NCI-H748 (cell line): ENCODE data around the gene MPHOSPH9.

Source experiments
- DNase-seq: peaks from one replicate; lab custom pipeline; 2025; ENCODE audit not compliant: unreplicated experiment; lab: John Stamatoyannopoulos, UW

MPHOSPH9 gene

DNA sequence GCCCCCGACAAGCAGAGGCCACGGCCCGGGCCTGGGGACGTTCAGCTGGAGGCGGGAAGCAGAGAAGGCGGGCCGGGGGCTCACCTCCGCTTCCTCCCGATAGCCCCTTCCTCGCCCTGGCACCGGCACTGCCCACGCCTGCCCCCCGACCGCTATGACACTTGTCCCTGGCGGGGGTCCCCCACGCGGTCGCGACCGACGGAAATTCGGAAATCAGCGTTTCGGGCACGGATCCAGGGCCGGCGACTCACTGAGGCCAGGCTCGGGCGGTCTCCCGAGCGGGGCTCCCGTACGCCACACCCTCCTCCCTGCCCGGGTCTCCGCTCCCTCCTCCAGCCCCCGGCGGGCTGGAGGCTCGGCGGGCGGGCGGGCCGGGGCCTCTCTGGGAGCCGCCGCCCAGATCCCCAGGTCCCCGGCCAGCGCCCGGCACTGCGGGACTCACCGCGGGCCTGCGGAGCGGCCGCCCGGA lies 82.6 kb downstream of the MPHOSPH9 start:
- peak; percentile 46 for DNase-seq

DNA sequence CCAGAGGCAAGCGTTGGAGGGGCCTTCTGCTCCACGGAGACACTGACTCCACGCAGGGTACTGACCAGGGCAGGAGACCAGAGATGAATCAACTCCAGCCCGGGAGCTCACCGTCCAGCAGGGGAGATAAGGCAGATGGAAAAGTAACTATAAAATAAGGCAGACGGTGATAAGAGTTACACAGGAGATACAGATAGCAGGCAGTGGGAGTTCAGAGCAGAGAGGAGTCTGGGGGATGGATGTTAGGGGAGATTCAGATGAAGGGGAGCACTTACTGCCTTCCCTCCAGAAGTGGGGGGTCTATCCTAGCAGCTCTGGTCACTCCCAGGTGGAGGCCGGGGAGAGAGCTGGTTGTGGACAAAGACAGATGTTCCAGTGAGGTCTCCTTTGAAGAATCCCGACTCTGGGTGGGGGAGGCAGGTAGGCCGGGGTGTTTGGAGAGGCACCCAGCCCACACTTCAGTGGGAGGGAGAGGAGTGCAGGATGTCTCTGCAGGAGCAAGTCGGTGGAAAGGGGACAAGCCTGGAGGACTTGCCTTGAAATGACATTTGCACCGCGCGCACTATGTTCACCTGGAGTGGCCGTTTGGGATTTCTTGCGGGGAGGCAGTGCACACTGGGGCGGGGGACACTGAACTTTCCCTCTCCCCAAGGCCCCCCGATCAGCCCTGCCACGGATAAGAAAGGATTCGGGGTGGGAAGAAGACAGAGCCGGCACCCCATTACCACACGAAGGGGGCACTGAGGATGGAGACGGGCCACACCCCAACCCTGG lies 83.3 kb downstream of the MPHOSPH9 start:
- peak; percentile 23 for DNase-seq

DNA sequence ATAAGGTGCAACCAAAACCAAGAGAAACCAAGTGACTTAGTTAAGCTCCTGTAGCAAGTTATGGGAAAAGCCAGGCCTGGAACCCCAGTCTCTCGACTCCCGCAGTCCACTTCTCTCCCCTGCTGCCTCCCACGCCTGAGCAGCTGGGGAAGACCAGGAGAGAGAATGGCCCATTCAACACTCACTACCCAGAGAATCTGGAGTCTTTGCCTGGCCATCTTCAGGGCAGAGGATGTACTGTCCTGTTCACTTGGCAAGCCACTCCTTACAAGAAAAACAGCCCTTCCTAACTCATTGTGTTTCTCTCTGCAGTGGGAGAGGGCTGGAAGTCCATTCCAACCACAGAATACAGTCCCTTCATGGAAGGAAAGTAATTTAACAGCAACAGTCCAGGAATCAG lies 83.9 kb downstream of the MPHOSPH9 start:
- no peak for DNase-seq

DNA sequence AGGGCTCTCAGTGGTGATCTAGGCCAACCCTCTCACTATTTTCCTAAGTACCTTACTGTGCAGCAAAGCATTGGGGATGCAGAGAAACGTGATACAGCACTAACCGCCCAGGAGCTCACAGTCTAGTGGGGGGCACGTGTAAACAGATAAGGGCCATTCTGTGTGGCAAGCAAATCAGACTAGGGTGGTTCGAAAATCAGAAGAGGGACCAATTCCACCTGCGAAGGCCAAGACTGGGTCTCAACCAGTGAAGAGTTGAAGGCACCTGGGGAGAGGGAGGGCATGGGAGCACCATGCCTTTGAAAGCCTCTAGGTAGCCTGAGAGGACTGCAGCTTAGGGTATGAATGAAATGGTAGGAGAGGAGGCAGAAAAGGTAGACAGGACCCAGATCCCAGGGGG lies 84.3 kb downstream of the MPHOSPH9 start:
- no peak for DNase-seq

DNA sequence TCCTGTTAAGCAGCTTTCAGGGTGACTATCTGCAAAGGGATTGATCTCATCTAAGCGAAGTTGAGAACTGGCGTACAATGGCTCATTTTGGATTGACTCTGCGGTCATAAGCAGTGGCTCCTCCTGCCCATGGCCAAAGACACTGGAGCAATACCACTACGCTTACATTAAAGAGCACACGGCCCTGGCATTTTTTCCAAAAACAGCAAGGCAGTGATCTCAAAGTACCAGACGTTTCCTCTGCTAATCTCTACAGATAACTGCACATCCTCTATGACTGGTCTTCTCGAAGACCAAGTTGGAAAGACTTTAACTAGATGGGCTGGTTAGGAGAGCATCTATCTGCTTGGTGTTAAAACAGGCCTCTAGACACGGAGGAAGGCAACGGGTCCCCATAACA lies 84.7 kb downstream of the MPHOSPH9 start:
- DNase-seq, result no peak

DNA sequence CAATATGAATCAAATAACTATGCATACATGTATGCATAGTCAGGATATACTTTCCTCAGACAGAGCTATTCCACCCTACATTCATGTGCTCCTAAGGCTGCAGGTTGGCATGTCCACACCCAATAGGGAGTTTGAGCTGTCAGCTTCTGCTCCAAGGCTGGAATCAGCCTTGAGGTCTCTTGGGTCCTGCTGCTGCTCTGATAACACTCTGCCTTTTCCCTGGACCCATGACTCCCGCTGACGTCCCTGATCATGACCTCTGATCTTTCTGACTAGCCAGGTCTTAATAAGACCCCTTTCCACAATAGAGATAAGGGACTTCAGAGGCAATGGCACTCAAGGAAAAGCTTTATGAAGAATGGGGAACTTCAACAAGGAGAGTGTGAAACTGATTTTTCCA lies 87.7 kb downstream of the MPHOSPH9 start:
- DNase-seq, result no peak

DNA sequence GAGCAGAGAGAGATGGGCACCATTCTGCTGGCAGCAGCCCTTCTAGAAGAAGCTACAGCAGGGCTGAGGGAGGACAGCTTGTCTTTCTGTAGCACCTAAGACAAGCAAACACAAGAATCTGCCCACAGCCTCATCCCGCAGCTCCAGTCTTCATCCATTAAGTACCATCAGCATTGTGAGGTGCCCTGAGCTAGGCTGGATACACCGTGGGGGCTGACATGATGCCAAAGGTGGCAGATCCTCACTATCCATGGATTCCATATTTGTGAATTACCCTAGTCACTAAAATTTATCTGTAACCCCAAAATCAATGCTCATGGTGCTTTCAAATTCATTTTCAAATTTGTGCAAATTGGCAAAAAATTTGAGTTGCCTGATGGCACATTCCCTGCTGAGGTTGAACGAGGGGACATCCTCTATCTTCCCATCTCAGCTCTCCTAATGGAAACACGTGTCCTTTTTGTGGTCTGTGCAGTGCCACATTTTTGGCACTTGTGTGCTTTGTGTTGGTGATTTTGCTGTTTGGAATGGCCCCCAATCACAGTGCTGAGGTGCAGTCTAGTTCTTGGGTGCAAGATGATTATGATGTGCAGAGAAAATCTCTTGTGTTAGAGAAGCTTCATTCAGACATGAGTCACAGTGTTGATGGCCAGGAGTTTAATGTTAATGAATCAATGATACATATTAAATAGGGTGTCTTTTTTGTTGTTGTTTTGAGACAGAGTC lies 89.0 kb downstream of the MPHOSPH9 start:
- no peak for DNase-seq

DNA sequence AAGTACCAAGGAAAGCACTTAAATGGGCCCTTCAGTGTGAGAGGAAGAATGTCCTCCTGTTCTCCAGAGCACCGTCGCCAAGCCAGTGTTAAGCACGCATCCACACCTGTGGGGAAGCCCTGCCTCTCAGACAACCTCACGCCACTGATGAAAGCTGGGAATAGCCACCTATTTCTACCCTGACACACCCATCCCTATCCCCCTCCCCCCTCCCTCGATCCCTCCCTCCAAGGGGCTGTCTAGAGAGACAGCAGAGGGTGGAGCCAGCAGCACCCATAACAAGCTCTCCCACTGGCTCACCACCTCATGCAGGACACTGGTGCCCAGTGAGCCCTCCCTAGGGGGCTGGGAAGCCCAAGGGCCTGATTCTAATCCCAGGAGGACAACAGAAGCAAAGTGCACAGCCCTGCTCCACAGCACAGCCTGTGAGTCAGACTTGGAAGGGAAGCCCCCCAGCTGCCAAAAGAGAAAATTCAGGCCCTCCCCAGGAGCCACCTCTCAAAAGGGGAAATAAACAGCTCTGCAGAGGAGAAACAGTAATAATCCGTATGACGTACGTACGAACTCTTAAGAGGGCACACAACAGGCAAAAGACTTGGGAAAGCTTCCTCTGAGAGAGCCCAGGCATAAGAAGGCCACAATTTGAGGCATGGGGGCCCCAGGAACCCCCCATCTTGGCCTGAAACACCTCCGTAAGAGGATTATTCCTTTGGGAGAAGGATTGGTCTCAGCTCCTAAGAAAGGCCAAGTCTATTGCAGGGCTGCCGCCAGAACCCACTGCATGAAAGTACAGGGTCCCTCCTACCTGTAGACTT lies 89.8 kb downstream of the MPHOSPH9 start:
- DNase-seq, result peak; percentile 63

DNA sequence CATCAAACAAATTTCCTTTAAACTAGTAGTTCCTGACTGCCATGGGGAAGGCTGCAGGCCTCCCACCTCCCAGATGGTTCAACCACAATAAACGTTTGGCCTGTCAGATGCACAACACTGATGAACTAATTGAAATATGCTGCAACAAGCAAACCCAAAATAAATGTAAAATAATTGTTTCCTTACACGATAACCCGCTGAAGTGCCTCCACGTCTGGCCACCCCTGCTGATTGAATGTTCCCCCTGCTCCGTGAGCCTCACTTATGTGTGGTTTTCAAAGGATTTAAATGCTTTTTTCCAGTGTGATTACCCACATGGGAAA lies 90.5 kb downstream of the MPHOSPH9 start:
- DNase-seq, result no peak

DNA sequence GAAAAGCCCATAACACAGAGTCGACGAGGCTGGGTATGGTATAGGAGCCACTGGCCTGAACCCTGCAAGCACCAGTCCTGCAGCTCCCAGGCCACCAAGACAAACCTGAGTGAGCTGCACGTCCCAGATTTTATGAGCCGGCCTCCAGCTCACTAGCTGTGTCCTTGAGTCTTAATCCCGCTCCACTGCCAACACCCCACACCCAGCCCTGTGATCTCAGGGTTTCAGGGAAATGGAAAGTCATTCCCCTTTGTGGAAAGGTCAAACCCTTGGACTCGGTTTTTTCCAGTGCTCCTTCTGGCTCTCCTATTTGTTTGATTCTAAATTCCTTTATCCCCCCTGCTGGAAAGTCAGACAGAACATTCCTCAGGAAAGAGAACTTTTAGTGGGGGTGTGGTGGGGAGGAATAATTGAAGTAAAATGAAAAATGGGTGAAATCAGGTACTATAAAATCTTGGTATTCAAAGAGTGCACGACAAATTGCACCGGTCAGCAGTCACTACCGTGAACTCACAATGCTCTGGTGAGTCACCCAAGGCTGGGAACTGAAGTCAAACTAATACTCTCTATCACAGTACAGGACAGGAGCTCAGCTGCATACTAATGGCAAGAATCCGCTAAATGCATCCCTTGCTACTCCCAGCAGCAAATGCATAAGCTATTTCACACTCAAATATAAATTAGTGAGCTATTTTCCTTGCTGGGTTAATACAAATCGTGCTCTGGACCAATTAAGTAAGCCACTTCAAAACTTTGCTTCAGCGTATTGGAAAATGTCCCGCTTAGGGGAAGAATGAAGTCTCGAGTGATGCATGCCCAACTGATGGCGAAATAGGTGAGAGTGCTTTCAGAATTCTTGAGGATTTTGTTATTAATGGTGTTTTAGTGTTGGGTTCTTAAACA lies 91.1 kb downstream of the MPHOSPH9 start:
- DNase-seq, result no peak

DNA sequence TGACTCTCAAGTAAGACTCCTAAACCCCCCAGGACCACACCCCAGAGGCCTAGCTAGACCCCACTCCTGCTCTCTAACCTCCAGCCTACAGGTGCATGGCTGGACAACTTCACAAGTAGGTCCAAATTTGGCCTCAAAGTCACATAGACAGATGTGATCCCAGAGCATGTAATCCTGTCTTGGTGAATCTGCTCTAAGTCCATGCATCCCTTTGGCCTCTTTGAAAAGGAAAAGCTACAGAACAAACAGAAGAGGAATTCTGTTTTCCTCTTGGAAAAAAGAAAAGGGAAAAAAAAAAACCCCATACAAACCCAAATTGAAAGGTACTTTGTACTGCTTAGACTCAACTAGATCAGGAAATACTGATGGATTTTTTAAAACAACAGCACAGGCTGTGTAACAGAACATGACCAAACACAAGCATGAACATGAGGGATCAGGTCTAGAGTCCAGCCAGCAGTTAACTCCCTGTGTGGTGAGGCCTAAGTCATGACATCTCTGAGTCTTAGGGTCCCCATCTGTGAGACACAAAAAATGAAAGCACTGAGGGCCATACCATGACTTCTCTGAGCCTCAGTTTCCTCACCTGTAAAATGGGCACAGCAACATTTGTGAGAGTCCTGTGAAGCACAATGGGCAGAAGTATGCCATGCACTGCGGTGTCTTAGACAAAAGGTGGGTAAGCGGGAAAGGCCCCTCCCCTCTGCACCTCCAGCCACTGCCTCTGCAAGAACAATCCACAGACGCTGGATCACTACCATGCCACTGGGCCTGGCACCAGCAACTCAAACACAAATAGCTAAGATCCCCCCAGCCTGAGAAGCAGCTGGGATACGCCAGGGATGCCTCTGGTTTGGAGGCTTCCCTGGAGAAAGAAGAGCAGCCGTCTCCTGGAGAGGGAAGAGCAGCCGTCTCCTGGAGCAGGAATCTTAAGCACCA lies 92.0 kb downstream of the MPHOSPH9 start:
- DNase-seq, result no peak

DNA sequence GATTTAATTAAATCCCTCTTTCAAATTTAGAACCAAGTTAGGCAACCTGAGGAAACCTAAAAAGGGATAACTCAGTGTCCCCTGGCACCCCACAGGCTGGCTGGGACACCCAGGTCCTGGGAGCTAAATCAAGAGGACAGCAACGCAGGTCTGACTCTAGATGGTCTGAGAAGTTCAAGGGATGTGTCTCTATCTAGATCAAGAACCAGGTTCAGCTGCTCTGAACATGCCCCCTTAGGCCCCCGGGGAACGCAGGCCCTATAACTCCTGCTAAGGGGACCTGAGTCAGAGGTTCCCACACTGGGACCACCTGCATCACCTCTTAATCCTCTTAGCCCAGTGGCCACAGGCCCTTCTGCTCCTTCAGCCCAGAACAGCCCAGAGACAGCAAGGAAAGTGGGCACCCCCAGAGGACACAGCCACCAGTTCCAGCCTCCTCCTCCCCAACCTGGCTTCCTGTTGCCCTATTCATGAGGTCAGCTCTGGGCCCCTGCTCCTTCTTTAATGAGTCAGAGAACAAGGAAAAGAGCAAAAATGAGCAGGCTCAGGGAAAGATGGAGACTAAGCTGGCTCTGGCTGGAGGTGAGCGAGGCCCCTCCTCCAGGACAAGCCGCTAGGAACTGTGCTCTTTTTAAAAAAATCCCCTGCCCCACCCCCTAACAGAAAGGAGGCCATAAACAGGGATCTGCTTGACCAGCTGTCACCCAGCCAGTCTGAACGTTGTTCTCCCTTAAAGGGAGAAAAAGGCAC lies 92.8 kb downstream of the MPHOSPH9 start:
- peak; percentile 59 for DNase-seq

DNA sequence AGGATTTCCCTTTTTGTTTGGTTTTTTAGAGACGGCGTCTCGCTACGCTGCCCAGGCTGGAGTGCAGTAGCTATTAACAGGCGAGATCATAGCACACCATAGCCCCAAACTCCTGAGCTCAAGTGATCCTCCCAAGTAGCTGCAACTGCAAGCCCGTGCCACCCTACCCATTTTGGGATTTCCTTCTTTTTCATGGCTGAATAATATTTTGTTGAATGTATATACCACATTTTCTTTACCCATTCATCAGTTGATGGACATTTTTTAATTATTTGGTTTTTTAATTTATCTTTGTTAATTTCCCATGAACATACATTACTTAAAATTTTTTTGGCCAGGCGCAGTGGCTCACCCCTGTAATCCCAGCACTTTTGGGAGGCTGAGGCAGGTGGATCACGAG lies 97.3 kb downstream of the MPHOSPH9 start:
- DNase-seq, result no peak

DNA sequence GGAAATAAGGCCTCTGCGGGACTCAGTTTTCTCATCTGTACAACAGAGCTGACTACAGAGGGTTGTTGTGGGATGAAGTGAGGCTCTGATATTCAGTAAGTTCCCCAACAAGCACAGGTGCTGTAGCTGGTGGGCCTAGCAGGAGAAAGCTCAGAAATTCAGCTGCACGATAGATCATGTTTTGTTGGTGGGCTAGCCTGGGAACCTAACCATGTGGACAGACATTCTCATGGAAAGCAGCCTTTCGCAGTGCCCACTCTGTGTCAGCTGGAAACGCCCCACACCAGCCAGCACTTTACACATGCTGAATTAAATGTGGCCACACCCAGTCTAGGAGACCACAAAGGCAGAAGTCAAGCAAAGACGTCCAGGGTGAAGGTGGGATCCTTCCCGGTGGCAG lies 98.1 kb downstream of the MPHOSPH9 start:
- peak; percentile 40 for DNase-seq

DNA sequence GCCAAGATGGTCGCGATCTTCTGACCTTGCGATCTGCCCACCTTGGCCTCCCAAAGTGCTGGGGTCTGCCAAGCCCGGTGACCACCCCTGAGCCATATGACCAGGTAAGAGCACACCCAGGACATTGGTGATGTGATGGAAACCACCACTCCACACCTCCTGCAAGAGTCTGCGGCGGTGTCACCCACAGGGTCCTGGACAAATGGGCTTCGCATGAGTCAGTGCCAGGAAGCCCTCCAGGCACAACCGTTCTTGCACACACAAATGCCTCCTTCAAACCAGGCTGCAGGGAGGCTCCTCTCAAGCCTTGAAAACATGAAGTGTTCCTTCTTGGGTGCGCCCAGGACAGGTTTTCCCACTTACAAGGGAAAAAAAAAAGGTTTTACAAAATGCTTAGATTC lies 98.7 kb downstream of the MPHOSPH9 start:
- no peak for DNase-seq

DNA sequence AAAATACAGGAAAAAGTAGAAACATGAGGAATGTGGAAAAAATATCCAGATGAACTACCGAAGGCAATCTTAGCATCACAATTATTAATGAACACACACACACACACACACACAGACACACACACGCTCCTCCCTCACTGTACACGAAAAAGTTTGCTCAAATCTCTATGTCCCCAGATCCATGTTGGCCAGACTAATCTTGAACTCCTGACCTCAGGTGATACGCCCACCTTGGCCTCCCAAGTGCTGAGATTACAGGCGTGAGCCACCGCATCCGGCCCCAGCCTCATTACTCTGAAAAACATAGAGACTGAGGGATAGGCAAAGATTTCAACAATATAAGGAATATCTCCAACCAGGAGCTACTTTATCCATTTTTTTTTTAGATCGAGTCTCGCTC lies 99.2 kb downstream of the MPHOSPH9 start:
- DNase-seq, result no peak

DNA sequence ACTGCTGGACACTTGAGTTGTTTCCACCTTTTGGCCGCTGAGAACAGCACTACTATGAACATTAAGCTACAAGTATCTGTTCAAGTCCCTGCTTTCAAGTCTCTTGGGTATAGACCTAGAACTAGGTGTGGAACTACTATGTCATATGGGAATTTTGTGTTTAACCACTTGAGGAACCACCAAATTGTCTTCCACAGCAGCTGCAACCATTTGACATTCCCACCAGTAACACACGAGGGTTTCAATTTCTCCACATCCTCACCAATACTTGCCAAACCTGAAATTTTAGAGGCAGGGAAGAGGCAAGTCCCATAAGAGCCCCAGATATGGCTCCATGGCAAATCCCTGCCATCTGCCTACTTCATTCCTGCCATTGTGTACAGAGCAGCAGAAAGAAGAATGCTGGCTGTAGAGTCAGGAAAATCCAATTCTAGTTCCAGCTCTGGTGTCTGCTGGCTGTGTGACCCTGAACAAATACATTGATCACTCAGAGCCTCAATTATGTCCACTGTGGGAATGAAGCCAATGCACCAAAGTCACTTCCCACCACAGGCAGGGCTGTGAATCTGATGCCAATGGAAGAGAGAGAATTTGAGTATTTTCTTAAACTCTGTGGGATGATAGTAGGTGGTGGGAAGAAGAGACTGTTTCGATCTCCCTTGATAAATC lies 99.9 kb downstream of the MPHOSPH9 start:
- DNase-seq, result peak; percentile 41

DNA sequence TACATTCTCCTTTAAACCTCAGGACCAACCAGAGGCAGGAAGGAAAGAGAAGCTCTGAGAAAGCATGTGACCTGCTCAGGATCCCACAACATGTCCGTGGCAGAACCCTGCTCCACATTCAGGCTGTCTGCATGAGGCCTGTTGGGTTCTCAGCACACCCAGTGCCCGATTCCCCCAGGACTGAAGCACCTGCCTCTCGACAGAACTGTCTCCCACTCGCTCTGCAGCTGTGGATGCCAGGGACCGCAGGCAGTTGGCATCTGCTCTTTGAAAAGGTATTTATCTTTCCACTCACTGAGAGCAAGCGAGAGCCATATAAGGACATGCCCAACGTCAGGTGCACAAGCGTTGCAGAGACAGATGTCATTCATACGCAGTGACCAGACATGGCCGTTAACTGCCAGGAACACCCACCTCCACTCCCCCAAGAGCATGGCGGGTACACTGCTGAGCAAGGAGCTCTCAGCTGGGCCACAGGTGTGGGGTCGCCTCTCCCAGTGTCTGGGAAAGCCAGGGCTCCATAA lies 101.0 kb downstream of the MPHOSPH9 start:
- DNase-seq, result peak; percentile 99
